Choroid plexus epithelial cell (primary cell): ENCODE measurements around the gene MC1R.
"Not testable (repeated sequence)": the region's sequence is repeated elsewhere in the genome, so short reads cannot be mapped to it uniquely, and the experiment has no call there.

Source experiments
- DNase-seq: peaks from one replicate; pipeline ENCODE4 v3.0.0-alpha.2; 2010; ENCODE audit warnings: low read depth
- H3K4me3 ChIP-seq: 2 replicates; pipeline ENCODE4 v1.5.1; 2011; ENCODE audit warnings: low read depth, mild to moderate bottlenecking, control low read depth, low read length, moderate library complexity
- TF ChIP-seq, protein P1 (sequence below): conservative IDR thresholded peaks from 2 replicates; pipeline ENCODE4 v1.5.1; 2011; ENCODE audit warnings: low read depth, mild to moderate bottlenecking, control low read depth, inconsistent platforms, low read length, moderate library complexity

Gene MC1R

GRCh38 chr16:89931964-89932363 is 13.3 kb downstream of the MC1R start:
- DNase-seq = no peak
- H3K4me3 ChIP-seq = no peak overlapping the region
- TF ChIP-seq, protein P1, sequence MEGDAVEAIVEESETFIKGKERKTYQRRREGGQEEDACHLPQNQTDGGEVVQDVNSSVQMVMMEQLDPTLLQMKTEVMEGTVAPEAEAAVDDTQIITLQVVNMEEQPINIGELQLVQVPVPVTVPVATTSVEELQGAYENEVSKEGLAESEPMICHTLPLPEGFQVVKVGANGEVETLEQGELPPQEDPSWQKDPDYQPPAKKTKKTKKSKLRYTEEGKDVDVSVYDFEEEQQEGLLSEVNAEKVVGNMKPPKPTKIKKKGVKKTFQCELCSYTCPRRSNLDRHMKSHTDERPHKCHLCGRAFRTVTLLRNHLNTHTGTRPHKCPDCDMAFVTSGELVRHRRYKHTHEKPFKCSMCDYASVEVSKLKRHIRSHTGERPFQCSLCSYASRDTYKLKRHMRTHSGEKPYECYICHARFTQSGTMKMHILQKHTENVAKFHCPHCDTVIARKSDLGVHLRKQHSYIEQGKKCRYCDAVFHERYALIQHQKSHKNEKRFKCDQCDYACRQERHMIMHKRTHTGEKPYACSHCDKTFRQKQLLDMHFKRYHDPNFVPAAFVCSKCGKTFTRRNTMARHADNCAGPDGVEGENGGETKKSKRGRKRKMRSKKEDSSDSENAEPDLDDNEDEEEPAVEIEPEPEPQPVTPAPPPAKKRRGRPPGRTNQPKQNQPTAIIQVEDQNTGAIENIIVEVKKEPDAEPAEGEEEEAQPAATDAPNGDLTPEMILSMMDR = no peak

DNA sequence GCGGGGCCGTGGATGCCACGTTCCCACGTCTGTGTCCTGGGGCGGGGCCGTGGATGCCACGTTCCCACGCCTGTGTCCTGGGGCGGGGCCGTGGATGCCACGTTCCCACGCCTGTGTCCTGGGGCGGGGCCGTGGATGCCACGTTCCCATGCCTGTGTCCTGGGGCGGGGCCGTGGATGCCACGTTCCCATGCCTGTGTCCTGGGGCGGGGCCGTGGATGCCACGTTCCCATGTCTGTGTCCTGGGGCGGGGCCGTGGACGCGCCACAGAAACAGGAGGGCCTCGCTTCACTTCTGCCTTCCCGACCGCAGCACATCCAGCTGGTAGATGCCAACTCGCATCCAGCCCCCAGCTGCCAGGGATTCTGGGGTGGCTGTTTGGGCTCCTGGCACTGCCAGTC is 15.4 kb downstream of the MC1R start:
- not testable (repeated sequence) for DNase-seq, H3K4me3 ChIP-seq

- no peak overlapping the region for H3K4me3 ChIP-seq
- TF ChIP-seq, protein P1 = no peak
- no peak for DNase-seq
These were observed 16.2 kb downstream of the MC1R start for GRCh38 chr16:89934611-89935553.

DNA sequence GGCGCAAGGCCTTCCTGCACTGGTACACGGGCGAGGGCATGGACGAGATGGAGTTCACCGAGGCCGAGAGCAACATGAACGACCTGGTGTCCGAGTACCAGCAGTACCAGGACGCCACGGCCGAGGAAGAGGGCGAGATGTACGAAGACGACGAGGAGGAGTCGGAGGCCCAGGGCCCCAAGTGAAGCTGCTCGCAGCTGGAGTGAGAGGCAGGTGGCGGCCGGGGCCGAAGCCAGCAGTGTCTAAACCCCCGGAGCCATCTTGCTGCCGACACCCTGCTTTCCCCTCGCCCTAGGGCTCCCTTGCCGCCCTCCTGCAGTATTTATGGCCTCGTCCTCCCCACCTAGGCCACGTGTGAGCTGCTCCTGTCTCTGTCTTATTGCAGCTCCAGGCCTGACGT is 17.0 kb downstream of the MC1R start:
- DNase-seq, H3K4me3 ChIP-seq: not testable (repeated sequence)

- DNase-seq = no peak
- TF ChIP-seq, protein P1 = no peak
- no peak overlapping the region for H3K4me3 ChIP-seq
These were observed 17.4 kb downstream of the MC1R start for GRCh38 chr16:89936034-89936433.

DNA sequence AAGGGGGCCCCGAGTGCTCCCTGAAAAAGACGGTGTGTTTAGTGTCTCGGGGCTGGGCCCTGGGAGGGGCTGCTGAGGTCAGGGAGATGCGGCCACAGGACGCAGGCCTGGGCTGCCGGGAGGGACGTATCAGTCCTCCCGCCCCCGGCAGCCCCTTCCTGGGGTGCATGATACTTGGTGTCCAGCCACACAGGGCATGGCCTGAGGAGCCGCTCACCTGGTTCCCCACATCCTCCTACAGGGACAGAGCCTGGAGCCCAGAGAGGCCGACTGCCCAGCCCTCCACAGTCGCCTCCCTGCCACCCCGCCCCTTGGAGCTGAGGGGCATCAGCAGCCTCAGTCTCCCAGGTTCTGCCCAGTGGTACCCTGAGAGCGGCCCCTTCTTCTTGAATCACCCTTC is 17.8 kb downstream of the MC1R start:
- DNase-seq = no peak
- TF ChIP-seq, protein P1 = no peak
- H3K4me3 ChIP-seq = no peak overlapping the region

DNA sequence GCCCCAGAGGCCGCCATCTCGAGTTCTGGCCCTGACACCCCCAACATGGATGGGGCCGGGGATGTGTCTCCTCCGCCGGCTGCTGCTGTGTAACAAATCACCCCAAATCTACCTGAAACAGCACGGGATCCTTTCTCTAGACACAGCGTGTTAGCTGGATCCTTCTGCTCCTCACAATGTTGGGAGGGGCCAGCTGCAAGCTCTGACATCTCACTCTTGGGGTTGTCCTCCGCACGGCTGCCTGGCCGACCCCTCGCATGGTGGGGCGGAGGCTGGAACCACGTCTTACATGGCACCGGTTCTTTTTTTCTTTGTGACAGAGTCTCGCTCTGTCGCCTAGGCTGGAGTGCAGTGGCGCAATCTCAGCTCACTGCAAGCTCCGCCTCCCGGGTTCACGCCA is 18.3 kb downstream of the MC1R start:
- no peak for DNase-seq
- TF ChIP-seq, protein P1 = no peak
- H3K4me3 ChIP-seq = no peak overlapping the region

DNA sequence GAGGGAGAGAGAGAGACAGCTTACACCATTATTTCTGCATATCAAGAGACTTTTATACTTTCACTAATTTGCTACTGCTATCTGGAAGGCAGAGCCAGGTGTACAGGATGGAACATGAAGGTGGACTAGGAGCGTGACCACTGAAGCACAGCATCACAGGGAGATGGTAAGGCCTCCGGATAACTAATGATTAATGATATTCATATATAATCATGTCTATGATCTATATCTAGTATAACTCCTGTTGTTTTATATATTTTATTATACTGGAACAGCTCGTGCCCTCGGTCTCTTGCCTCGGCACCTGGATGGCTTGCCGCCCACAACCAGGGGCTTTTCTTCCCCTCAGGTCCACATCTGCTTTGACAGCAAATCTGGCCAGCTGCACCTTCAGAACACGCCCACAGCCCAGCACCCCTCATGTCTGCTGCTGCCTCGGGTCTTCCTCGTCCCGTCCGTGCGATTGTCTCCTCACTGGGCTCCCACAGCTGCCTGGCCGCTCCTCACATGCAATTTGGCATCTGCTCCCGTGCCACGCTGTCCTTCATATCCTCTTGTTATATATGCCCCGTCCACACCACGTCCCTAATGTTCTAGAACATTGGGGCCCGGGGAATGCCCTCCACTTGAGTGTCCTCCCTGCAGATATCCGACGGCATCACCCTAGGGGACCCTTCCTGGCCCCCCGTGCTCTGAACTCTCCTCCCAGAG is 19.7 kb downstream of the MC1R start:
- DNase-seq = no peak
- TF ChIP-seq, protein P1 = no peak
- H3K4me3 ChIP-seq = no peak overlapping the region
